Measurements from ENCODE around the gene KIF17.
A peak's percentile ranks its signal among the peaks of the same experiment; 100 is the strongest.
"Not testable (repeated sequence)": the region's sequence is repeated elsewhere in the genome, so short reads cannot be mapped to it uniquely, and the experiment has no call there.

The KIF17 gene

GRCh38 chr1:20695515-20695914, 22.3 kb downstream of the KIF17 start:
- Mint-ChIP-seq H3K9me3 (no peaks in the 10 kb centered on the region), H3K27me3 (no peaks in the 10 kb centered on the region), H3K4me1 (ENCODE audit: low read depth) (peaks cover 6% of the 10 kb centered on the region), H3K4me3 (no peak overlapping the region), H3K36me3 (ENCODE audit: low read depth) (no peaks in the 10 kb centered on the region), H3K27ac (no peak overlapping the region)

GRCh38 chr1:20693623-20694022, 24.2 kb downstream of the KIF17 start:
- no peak overlapping the region for H3K4me3 Mint-ChIP-seq
- no peaks in the 10 kb centered on the region for H3K27me3 Mint-ChIP-seq
- no peaks in the 10 kb centered on the region for H3K36me3 Mint-ChIP-seq (ENCODE audit: low read depth)
- H3K27ac Mint-ChIP-seq, result no peak overlapping the region
- peaks cover 6% of the 10 kb centered on the region for H3K4me1 Mint-ChIP-seq (ENCODE audit: low read depth)
- H3K9me3 Mint-ChIP-seq, result no peaks in the 10 kb centered on the region

GRCh38 chr1:20691872-20692271, 25.9 kb downstream of the KIF17 start:
- Mint-ChIP-seq H3K4me3 (no peak overlapping the region), H3K36me3 (ENCODE audit: low read depth) (no peaks in the 10 kb centered on the region), H3K9me3 (no peaks in the 10 kb centered on the region), H3K4me1 (ENCODE audit: low read depth) (peaks cover 6% of the 10 kb centered on the region), H3K27ac (no peak overlapping the region), H3K27me3 (no peaks in the 10 kb centered on the region)

DNA sequence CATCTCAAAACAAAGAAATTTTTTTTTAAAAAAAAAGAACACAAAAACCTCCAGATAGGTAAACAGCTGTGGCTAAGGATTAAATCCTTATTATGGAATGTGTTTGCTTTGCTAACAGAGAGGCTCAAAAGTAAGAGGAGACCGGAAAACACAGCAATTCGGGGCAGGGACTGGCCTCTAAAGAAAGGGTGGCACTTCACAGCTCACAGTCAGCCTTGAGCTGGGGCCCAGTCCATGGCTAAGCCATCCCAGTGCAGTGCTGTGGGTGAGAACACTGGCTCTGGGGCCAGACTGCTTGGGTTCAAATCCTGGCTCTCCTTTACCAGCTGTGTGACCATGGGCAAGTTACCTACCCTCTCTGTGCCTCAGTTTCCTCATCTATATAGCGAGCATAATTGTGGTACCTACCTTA, 28.2 kb downstream of the KIF17 start:
- H3K9me3 Mint-ChIP-seq, result no peaks in the 10 kb centered on the region
- no peaks in the 10 kb centered on the region for H3K4me1 Mint-ChIP-seq (ENCODE audit: low read depth)
- peaks cover 7% of the 10 kb centered on the region for H3K27me3 Mint-ChIP-seq
- H3K27ac Mint-ChIP-seq, result no peak overlapping the region
- H3K36me3 Mint-ChIP-seq (ENCODE audit: low read depth), result no peaks in the 10 kb centered on the region
- no peak overlapping the region for H3K4me3 Mint-ChIP-seq

- H3K4me3 Mint-ChIP-seq, result no peak overlapping the region
- no peaks in the 10 kb centered on the region for H3K4me1 Mint-ChIP-seq (ENCODE audit: low read depth)
- H3K9me3 Mint-ChIP-seq, result no peaks in the 10 kb centered on the region
- peaks cover 7% of the 10 kb centered on the region for H3K27me3 Mint-ChIP-seq
- no peaks in the 10 kb centered on the region for H3K36me3 Mint-ChIP-seq (ENCODE audit: low read depth)
- H3K27ac Mint-ChIP-seq, result no peak overlapping the region
Observed at GRCh38 chr1:20686883-20687725, 30.7 kb downstream of the KIF17 start.

GRCh38 chr1:20685741-20686140, 32.1 kb downstream of the KIF17 start:
- Mint-ChIP-seq H3K27me3 (peaks cover 11% of the 10 kb centered on the region), H3K9me3 (no peaks in the 10 kb centered on the region), H3K4me3 (no peak overlapping the region), H3K27ac (no peak overlapping the region), H3K36me3 (ENCODE audit: low read depth) (no peaks in the 10 kb centered on the region), H3K4me1 (ENCODE audit: low read depth) (no peaks in the 10 kb centered on the region)

DNA sequence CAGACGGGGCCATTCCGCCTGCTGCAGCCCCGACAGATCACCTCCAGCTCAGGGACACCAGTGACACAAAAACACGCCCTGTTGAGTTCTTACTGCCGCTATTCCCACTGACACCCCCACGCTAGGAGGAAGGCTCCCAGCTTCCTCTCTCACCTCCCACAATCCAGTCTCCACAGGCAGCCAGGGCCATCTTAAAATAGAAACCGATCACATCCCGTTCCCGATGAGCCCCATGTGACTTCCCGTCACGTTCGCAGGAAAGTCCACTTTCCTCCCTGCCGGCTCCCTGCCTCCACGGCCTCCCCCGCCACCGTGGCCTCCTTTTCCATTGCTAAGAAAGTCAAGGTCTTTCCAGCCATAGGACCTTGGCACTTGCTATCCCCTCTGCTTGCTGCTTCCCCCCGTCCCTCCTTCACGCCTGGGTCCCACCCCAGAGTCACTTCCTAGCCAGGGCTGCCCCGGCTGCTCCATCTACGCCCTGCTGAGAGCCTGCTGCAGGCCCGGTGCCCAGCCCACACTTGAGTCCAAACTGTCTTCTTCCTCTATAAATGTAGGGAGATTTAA, 32.6 kb downstream of the KIF17 start:
- peaks cover 14% of the 10 kb centered on the region for H3K27me3 Mint-ChIP-seq
- H3K4me3 Mint-ChIP-seq, result no peak overlapping the region
- H3K36me3 Mint-ChIP-seq (ENCODE audit: low read depth), result no peaks in the 10 kb centered on the region
- H3K9me3 Mint-ChIP-seq, result no peaks in the 10 kb centered on the region
- H3K27ac Mint-ChIP-seq, result no peak overlapping the region
- no peaks in the 10 kb centered on the region for H3K4me1 Mint-ChIP-seq (ENCODE audit: low read depth)

DNA sequence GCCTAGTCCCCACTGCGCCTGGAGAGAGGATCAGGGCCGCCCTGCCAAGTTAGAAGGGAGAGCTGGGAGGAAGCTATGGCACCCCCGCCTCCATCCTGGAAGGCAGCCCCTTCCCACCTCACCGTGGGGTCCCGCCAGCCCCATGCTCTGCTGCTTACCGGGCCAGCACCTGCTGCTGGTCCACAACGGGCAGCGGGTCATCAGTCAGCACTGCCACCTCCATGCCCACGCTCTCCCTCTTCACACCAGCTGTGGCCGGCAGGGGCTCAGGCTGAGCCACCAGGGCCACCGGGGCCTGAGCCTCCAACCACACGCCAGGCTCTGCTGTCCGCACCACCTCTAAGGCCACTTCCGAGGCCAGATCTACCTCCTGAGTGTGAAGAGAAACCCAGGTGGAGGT, 33.2 kb downstream of the KIF17 start:
- Mint-ChIP-seq H3K4me3 (no peak overlapping the region), H3K9me3 (no peaks in the 10 kb centered on the region), H3K27me3 (peaks cover 16% of the 10 kb centered on the region), H3K4me1 (ENCODE audit: low read depth) (no peaks in the 10 kb centered on the region), H3K27ac (no peak overlapping the region), H3K36me3 (ENCODE audit: low read depth) (no peaks in the 10 kb centered on the region)

GRCh38 chr1:20684050-20684620, 33.7 kb downstream of the KIF17 start:
- no peaks in the 10 kb centered on the region for H3K9me3 Mint-ChIP-seq
- no peak overlapping the region for H3K27ac Mint-ChIP-seq
- no peaks in the 10 kb centered on the region for H3K4me1 Mint-ChIP-seq (ENCODE audit: low read depth)
- no peaks in the 10 kb centered on the region for H3K36me3 Mint-ChIP-seq (ENCODE audit: low read depth)
- H3K27me3 Mint-ChIP-seq, result peaks cover 16% of the 10 kb centered on the region
- H3K4me3 Mint-ChIP-seq, result no peak overlapping the region

DNA sequence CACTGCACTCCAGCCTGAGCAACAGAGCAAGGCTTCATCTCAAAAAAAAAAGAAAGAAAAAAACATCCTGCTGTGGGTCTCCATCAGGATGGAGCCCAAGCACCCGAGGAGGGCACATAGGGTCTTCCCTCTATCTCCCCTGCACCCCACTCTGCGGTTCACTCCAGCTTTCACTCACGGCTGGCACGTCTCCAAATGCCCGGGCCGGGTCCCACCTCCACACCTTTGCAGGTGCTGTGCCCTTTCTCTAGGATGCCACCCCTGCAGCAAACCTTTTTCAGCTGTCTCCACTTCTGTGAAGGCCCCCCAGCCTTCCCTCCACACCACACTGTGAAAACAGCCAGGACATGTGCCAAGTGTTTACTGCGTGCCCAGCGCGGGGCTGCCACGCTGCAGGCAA, 34.2 kb downstream of the KIF17 start:
- Mint-ChIP-seq H3K27me3 (peaks cover 18% of the 10 kb centered on the region), H3K36me3 (ENCODE audit: low read depth) (no peaks in the 10 kb centered on the region), H3K4me1 (ENCODE audit: low read depth) (peaks cover 3% of the 10 kb centered on the region), H3K9me3 (peaks cover under 1% of the 10 kb centered on the region), H3K4me3 (no peak overlapping the region), H3K27ac (no peak overlapping the region)

GRCh38 chr1:20682571-20683236, 35.1 kb downstream of the KIF17 start:
- H3K36me3 Mint-ChIP-seq (ENCODE audit: low read depth), result peaks cover 3% of the 10 kb centered on the region
- peaks cover 23% of the 10 kb centered on the region for H3K27me3 Mint-ChIP-seq
- H3K4me3 Mint-ChIP-seq, result no peak overlapping the region

GRCh38 chr1:20681999-20682398, 35.8 kb downstream of the KIF17 start:
- Mint-ChIP-seq H3K4me1 (ENCODE audit: low read depth) (peaks cover 10% of the 10 kb centered on the region), H3K36me3 (ENCODE audit: low read depth) (peaks cover 4% of the 10 kb centered on the region), H3K9me3 (peaks cover 8% of the 10 kb centered on the region), H3K27me3 (peaks cover 23% of the 10 kb centered on the region), H3K27ac (no peak overlapping the region), H3K4me3 (no peak overlapping the region)

More at GRCh38 chr1:20682571-20683236, 35.1 kb downstream of the KIF17 start:
- no peak overlapping the region for H3K27ac Mint-ChIP-seq
- H3K4me1 Mint-ChIP-seq (ENCODE audit: low read depth), result peaks cover 10% of the 10 kb centered on the region
- H3K9me3 Mint-ChIP-seq, result peaks cover 7% of the 10 kb centered on the region

DNA sequence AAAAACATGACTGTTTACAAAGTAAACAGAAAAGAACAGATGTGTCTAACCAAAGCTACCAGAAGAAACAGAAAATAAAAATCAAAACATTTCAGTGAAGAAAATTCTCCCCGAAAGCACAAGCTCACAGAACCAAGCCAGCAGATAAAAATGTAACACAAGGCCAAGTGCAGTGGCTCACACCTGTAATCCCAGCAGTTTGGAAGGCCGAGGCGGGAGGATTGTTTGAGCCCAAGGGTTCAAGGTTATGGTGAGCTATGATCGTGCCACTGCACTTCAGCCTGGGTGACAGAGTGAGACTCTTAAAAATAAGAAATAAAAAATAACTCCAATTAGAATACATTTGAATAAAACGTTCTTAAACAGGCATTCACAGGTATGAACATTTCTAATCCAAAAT, 37.5 kb downstream of the KIF17 start:
- Mint-ChIP-seq H3K4me3 (no peak overlapping the region), H3K9me3 (peaks cover 8% of the 10 kb centered on the region), H3K27ac (peak overlapping the region; percentile 26), H3K36me3 (ENCODE audit: low read depth) (peaks cover 4% of the 10 kb centered on the region), H3K4me1 (ENCODE audit: low read depth) (peaks cover 10% of the 10 kb centered on the region), H3K27me3 (peaks cover 26% of the 10 kb centered on the region)

DNA sequence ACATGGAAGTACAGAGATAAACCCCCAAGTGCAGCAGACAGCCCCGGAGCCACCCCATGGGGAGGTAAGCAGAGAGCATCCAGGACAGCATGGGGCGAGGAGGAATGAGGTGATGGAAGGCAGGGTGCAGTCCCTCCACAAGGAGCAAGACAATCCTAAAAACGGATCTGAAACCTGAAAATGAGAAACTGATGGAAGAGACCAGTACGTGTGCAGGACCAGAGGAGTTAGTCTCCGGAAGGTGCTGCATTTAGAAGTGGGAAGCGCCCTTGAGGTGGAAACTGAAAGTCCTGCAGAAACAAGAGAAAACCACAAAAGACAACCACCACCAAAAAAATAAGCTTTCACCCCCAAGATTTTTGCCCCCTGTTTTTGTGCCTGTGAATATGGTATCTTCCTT, 39.2 kb downstream of the KIF17 start:
- Mint-ChIP-seq H3K36me3 (ENCODE audit: low read depth) (peaks cover 4% of the 10 kb centered on the region), H3K4me3 (no peak overlapping the region)

GRCh38 chr1:20673626-20674025, 44.2 kb downstream of the KIF17 start:
- not testable (repeated sequence) for H3K9me3 Mint-ChIP-seq; H3K4me3 Mint-ChIP-seq; H3K27ac Mint-ChIP-seq; H3K36me3 Mint-ChIP-seq (ENCODE audit: low read depth); H3K4me1 Mint-ChIP-seq (ENCODE audit: low read depth)
- peaks cover 19% of the 10 kb centered on the region for H3K27me3 Mint-ChIP-seq

More for the DNA sequence above, 39.2 kb downstream of the KIF17 start:
- Mint-ChIP-seq H3K27ac (no peak overlapping the region), H3K9me3 (peaks cover 8% of the 10 kb centered on the region), H3K27me3 (peaks cover 23% of the 10 kb centered on the region), H3K4me1 (ENCODE audit: low read depth) (peaks cover 10% of the 10 kb centered on the region)

All from stimulated activated naive CD8-positive, alpha-beta T cell treated with anti-CD3 and anti-CD28 coated beads, Interleukin-15, Interleukin-2, amounts not matched to agents 100 ng/mL and 50 ng/mL, for 24 hours (primary cell).